Thoracic aorta (tissue), 2 donors: ENCODE data around the gene C6orf118. TPM values are rescaled to one million over a fixed set of nuclear protein-coding genes. Genes with fewer than 3 reads are reported as not detected.

ENCODE experiments used
- ATAC-seq: fragments of 150-250 bp; one replicate; pipeline ENCODE4 v1.8.0; 2017; ENCODE audit warnings: low read depth; ENCODE audit not compliant: insufficient number of reproducible peaks, low FRiP score
- DNase-seq: peaks from one replicate; pipeline ENCODE4 v3.0.0-alpha.2; 2020; ENCODE audit warnings: low spot score
- H3K27ac ChIP-seq, 2 donors: fragments of 200-600 bp; sonication (generic); 1 replicate in 1 of 2; 2 replicates in 1 of 2; pipeline ENCODE4 v1.5.1; 2016; ENCODE audit warnings: mild to moderate bottlenecking in 2 of 2, moderate library complexity in 2 of 2
- H3K27me3 ChIP-seq: fragments of 200-600 bp; sonication (generic); replicated peaks from 2 replicates; pipeline ENCODE4 v1.6.0; 2016; ENCODE audit warnings: mild to moderate bottlenecking; ENCODE audit not compliant: insufficient read depth
- H3K36me3 ChIP-seq: fragments of 200-600 bp; sonication (generic); one replicate; pipeline ENCODE4 v1.5.1; 2016
- H3K4me1 ChIP-seq, 2 donors: fragments of 200-600 bp; sonication (generic); 1 replicate in 1 of 2; 2 replicates in 1 of 2; pipeline versions ENCODE4 v1.5.1 to v1.6.0; 2016; ENCODE audit warnings: low read depth in 2 of 2, mild to moderate bottlenecking in 1 of 2; ENCODE audit not compliant: control insufficient read depth in 1 of 2
- H3K4me3 ChIP-seq: fragments of 200-600 bp; sonication (generic); 2 replicates; pipeline ENCODE4 v1.5.1; 2016; ENCODE audit warnings: mild to moderate bottlenecking
- H3K9me3 ChIP-seq: fragments of 200-600 bp; sonication (generic); 2 replicates; pipeline ENCODE4 v1.5.1; 2016
- total RNA-seq, 2 donors: library from RNA; depleted of rRNA; stranded (reverse); fragments of >200 nt; gene quantifications; one replicate each; pipeline versions ENCODE4 v1.1.0 to v1.2.3, GENCODE V29; 2016
- TF ChIP-seq, protein P1 (sequence below): fragments of 200-600 bp; sonication (generic); IDR thresholded peaks from one replicate; pipeline ENCODE4 v1.5.1; 2019; ENCODE audit warnings: antibody characterized with exemption

The C6orf118 gene
- total RNA-seq, 2 donors from 2014 or later: not detected

DNA sequence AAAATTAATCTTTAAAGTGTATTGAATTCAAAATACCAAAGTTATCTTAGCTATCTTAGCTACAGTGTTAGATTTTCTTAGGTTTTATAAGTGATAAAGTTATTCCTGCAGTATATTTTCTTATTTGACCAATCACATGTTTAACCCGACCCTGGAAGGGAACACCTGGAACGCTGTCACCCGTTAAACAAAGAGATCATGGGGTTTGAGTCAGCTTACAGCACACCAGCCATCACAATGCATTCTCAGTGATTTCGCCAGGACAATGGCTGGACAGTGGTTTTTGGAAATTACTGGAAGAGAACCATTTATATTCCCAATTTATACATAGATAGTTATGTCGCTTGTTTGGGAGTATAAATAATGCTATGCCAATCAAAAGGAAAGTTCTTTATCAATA, 10.5 kb downstream of the C6orf118 start:
- H3K9me3 ChIP-seq: no peaks in the 10 kb centered on the region
- DNase-seq (no peak), ATAC-seq (no peak)
- no peaks in the 10 kb centered on the region for H3K36me3 ChIP-seq
- TF ChIP-seq, protein P1, sequence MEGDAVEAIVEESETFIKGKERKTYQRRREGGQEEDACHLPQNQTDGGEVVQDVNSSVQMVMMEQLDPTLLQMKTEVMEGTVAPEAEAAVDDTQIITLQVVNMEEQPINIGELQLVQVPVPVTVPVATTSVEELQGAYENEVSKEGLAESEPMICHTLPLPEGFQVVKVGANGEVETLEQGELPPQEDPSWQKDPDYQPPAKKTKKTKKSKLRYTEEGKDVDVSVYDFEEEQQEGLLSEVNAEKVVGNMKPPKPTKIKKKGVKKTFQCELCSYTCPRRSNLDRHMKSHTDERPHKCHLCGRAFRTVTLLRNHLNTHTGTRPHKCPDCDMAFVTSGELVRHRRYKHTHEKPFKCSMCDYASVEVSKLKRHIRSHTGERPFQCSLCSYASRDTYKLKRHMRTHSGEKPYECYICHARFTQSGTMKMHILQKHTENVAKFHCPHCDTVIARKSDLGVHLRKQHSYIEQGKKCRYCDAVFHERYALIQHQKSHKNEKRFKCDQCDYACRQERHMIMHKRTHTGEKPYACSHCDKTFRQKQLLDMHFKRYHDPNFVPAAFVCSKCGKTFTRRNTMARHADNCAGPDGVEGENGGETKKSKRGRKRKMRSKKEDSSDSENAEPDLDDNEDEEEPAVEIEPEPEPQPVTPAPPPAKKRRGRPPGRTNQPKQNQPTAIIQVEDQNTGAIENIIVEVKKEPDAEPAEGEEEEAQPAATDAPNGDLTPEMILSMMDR: no peak
- no peak overlapping the region for H3K4me3 ChIP-seq
- no peaks in the 10 kb centered on the region for H3K27me3 ChIP-seq
- no peaks in the 10 kb centered on the region for H3K4me1 ChIP-seq
- H3K27ac ChIP-seq: no peak overlapping the region

DNA sequence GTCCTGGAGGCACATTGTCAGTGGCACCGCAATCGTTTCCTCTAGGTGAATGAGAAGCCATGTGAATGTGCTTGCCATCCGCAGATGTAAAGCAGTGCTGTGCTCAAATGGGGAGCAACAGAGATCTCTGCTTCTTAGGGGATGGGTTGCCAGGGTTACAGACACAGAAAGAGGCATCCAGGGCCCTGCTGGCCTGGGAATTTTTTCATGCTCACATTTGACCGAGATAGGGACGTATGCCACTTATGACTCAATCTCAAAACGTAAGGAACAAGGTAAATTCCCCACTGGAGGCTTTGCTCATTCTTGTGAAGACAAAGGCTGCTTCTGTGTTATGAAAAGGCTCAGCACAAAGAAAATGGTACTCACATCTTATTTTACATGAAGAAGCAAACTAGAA, 11.0 kb downstream of the C6orf118 start:
- Histone ChIP-seq H3K36me3 (no peaks in the 10 kb centered on the region), H3K27ac (no peak overlapping the region), H3K4me1 (no peaks in the 10 kb centered on the region), H3K9me3 (no peaks in the 10 kb centered on the region), H3K4me3 (no peak overlapping the region), H3K27me3 (no peaks in the 10 kb centered on the region)
- ATAC-seq (no peak), DNase-seq (no peak)
- TF ChIP-seq, protein P1: no peak

DNA sequence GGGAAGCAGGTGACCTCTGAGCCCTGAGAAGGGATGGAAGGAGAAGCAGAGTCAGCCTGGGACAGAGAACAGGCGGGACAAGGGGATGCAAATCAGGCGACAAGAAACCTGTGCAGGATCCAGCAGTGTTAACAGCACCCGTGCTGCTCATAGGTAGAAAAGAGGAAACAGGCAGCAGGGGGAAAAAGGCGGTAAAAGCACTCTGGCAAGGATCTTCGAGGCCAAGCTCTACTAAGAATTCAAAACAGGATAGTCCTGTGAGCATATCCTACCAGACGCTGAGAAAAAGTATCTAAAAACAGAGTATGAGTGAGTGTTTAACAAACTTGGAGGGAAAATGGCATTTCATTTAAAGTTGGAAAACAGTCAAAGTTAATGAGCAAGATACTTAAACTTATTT, 16.7 kb downstream of the C6orf118 start:
- Histone ChIP-seq H3K36me3 (no peaks in the 10 kb centered on the region), H3K27me3 (no peaks in the 10 kb centered on the region), H3K27ac (no peak overlapping the region), H3K4me1 (no peaks in the 10 kb centered on the region), H3K4me3 (no peak overlapping the region), H3K9me3 (no peaks in the 10 kb centered on the region)
- TF ChIP-seq, protein P1: no peak
- DNase-seq (no peak), ATAC-seq (no peak)

DNA sequence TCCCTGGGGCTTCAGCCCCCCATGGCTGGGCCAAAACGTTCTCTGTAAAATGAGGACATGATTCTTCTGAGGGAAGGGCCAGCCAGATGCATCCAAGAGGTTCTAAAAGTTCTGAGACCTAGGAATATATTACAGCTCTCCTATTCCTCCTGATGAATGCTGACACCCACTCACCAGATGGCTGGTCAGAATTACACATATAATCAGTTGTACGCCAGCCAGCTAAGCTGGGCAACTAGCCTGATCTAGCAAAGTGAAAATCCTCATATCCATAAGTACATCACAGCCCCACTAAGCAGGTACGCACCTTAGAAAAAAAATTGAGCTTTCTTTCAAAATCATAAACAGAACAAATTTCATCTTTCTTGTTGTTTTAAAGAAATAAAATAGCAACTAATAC, 34.8 kb downstream of the C6orf118 start:
- no peaks in the 10 kb centered on the region for H3K36me3 ChIP-seq
- DNase-seq (no peak), ATAC-seq (no peak)
- no peak overlapping the region for H3K4me3 ChIP-seq
- TF ChIP-seq, protein P1: no peak
- H3K9me3 ChIP-seq: no peaks in the 10 kb centered on the region
- H3K27ac ChIP-seq: no peak overlapping the region
- H3K4me1 ChIP-seq: no peaks in the 10 kb centered on the region
- no peaks in the 10 kb centered on the region for H3K27me3 ChIP-seq

DNA sequence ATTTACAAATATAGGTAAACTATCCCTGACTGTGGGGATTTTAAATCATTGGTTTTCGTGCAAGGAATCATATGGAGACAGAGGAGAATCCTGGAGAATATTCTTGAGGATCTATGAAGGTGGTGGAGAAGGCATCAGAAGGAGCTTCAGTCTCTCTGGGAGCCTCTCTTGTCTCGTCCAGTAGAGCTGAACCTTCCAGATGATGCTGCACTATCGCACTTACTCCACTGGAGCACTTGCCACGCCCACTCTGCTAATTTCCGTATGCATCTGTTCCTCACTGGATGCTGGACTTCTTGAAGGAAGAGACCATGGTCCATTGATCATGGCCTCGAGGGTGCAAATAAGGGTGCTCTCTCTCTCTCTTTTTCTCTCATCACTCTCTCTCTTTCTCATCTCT, 36.8 kb downstream of the C6orf118 start:
- DNase-seq (no peak), ATAC-seq (no peak)
- no peaks in the 10 kb centered on the region for H3K4me1 ChIP-seq
- TF ChIP-seq, protein P1: no peak
- no peaks in the 10 kb centered on the region for H3K36me3 ChIP-seq
- no peaks in the 10 kb centered on the region for H3K27me3 ChIP-seq
- H3K27ac ChIP-seq: no peak overlapping the region
- no peak overlapping the region for H3K4me3 ChIP-seq
- H3K9me3 ChIP-seq: no peaks in the 10 kb centered on the region
